Liver (tissue), 9 donors: ENCODE results near the gene DTNB. TPM values are rescaled to one million over a fixed set of nuclear protein-coding genes. Genes with fewer than 3 reads are reported as not detected.

Experiments used
- DNase-seq: peaks from one replicate; pipeline ENCODE4 v3.0.0-alpha.2; 2017; ENCODE audit warnings: low spot score
- H3K27ac ChIP-seq, 2 donors: one replicate each; pipeline ENCODE4 v1.7.0; 2013; ENCODE audit warnings: inconsistent platforms in 2 of 2, low read length in 2 of 2, control low read depth in 1 of 2, low read depth in 1 of 2, mild to moderate bottlenecking in 1 of 2
- H3K27me3 ChIP-seq, 4 donors: one replicate each; pipeline versions ENCODE4 v1.6.1 to v1.7.0; 2013; ENCODE audit warnings: low read length in 3 of 4, inconsistent platforms in 1 of 4, mild to moderate bottlenecking in 1 of 4, moderate library complexity in 1 of 4; ENCODE audit not compliant: control insufficient read depth in 4 of 4, insufficient read depth in 4 of 4
- H3K36me3 ChIP-seq, 4 donors: one replicate each; pipeline versions ENCODE4 v1.6.1 to v1.7.0; 2013; ENCODE audit warnings: low read length in 3 of 4, mild to moderate bottlenecking in 3 of 4, low read depth in 1 of 4, moderate library complexity in 1 of 4; ENCODE audit not compliant: control insufficient read depth in 4 of 4, insufficient read depth in 3 of 4
- H3K4me1 ChIP-seq, 4 donors: one replicate each; pipeline versions ENCODE4 v1.6.1 to v1.7.0; 2013; ENCODE audit warnings: low read length in 3 of 4, mild to moderate bottlenecking in 3 of 4, moderate library complexity in 1 of 4; ENCODE audit not compliant: control insufficient read depth in 4 of 4, insufficient read depth in 4 of 4
- H3K4me3 ChIP-seq, 3 donors: one replicate each; pipeline versions ENCODE4 v1.6.1 to v1.7.0; 2013; ENCODE audit warnings: low read length in 3 of 3, control low read depth in 1 of 3, low read depth in 1 of 3, mild to moderate bottlenecking in 1 of 3
- H3K9ac ChIP-seq, 2 donors: one replicate each; pipeline ENCODE4 v1.7.0; 2013; ENCODE audit warnings: low read length in 2 of 2, mild to moderate bottlenecking in 2 of 2, moderate library complexity in 2 of 2, control low read depth in 1 of 2, low read depth in 1 of 2
- H3K9me3 ChIP-seq, 4 donors: one replicate each; pipeline versions ENCODE4 v1.6.1 to v1.7.0; 2013; ENCODE audit warnings: low read length in 3 of 4; ENCODE audit not compliant: control insufficient read depth in 4 of 4
- ATF3 ChIP-seq: IDR thresholded peaks from 2 replicates; pipeline ENCODE4 v1.6.1; 2016; ENCODE audit warnings: antibody characterized with exemption
- CTCF ChIP-seq: fragments of 150-350 bp; IDR thresholded peaks from 2 replicates; pipeline ENCODE4 v1.5.1; 2017; ENCODE audit warnings: improper control_type of control experiment, low read depth, low read length; ENCODE audit not compliant: missing input control
- EGR1 ChIP-seq, 2 donors: IDR thresholded peaks; 2 replicates each; pipeline ENCODE4 v1.6.1; 2016 to 2018; ENCODE audit warnings: antibody characterized with exemption in 2 of 2, low read depth in 2 of 2
- FOXA1 ChIP-seq: IDR thresholded peaks from 2 replicates; pipeline ENCODE4 v1.6.1; 2016; ENCODE audit warnings: antibody characterized with exemption
- FOXA2 ChIP-seq: IDR thresholded peaks from 2 replicates; pipeline ENCODE4 v1.6.1; 2016; ENCODE audit warnings: antibody characterized with exemption
- GABPA ChIP-seq, 2 donors: IDR thresholded peaks in 1 of 2; conservative IDR thresholded peaks in 1 of 2; 2 replicates each; pipeline ENCODE4 v1.6.1; 2016; ENCODE audit warnings: antibody characterized with exemption in 2 of 2, mild to moderate bottlenecking in 1 of 2, moderate library complexity in 1 of 2
- HNF4A ChIP-seq, 2 donors: conservative IDR thresholded peaks; 2 replicates each; pipeline ENCODE4 v1.6.1; 2016; ENCODE audit warnings: antibody characterized with exemption in 2 of 2, mild to moderate bottlenecking in 2 of 2
- HNF4G ChIP-seq: IDR thresholded peaks from 2 replicates; pipeline ENCODE4 v1.6.1; 2016; ENCODE audit warnings: antibody characterized with exemption
- JUND ChIP-seq, 2 donors: IDR thresholded peaks; 2 replicates each; pipeline ENCODE4 v1.6.1; 2016; ENCODE audit warnings: antibody characterized with exemption in 2 of 2
- MAX ChIP-seq: IDR thresholded peaks from 2 replicates; pipeline ENCODE4 v1.6.1; 2016; ENCODE audit warnings: antibody characterized with exemption
- NR2F2 ChIP-seq: IDR thresholded peaks from 2 replicates; pipeline ENCODE4 v1.6.1; 2016; ENCODE audit warnings: antibody characterized with exemption
- REST ChIP-seq: IDR thresholded peaks from 2 replicates; pipeline ENCODE4 v1.6.1; 2016; ENCODE audit warnings: antibody characterized with exemption, mild to moderate bottlenecking
- RXRA ChIP-seq, 2 donors: IDR thresholded peaks; 2 replicates each; pipeline ENCODE4 v1.6.1; 2017 to 2018; ENCODE audit warnings: antibody characterized with exemption in 2 of 2, mild to moderate bottlenecking in 1 of 2
- SP1 ChIP-seq: IDR thresholded peaks from 2 replicates; pipeline ENCODE4 v1.6.1; 2018; ENCODE audit warnings: antibody characterized with exemption, mild to moderate bottlenecking
- YY1 ChIP-seq: IDR thresholded peaks from 2 replicates; pipeline ENCODE4 v1.6.1; 2016; ENCODE audit warnings: antibody characterized with exemption, mild to moderate bottlenecking
- ZBTB33 ChIP-seq: IDR thresholded peaks from 2 replicates; pipeline ENCODE4 v1.6.1; 2016; ENCODE audit warnings: antibody characterized with exemption
- WGBS: extraction: QIAGEN DNeasy Blood & Tissue Kit; methylation state at CpG from one replicate; pipeline ENCODE4 v1.1.7; 2013; 5-methylcytosine and 5-hydroxymethylcytosine counted together
- polyA plus RNA-seq, 2 donors: library from polyadenylated mRNA; stranded (reverse) in 1 of 2; unstranded in 1 of 2; fragments of 200-250 nt in 1 of 2; fragments of >200 nt in 1 of 2; fragmentation: Nextera tagmentation in 1 of 2; extraction: Ambion mirVana in 1 of 2; gene quantifications; one replicate each; pipeline versions ENCODE4 v1.2.1 to v1.2.3, GENCODE V29; 2013 to 2015
- total RNA-seq, 2 donors: library from RNA; depleted of rRNA; stranded (reverse); fragments of >200 nt; gene quantifications; one replicate each; pipeline ENCODE4 v1.2.3, GENCODE V29; 2014
- donor health status: healthy.
- donor health status: healthy.
- donor health status: healthy.
- donor health status: healthy.
- donor health status: healthy.

The DTNB gene
- total and polyA plus RNA-seq, 4 donors: 3.3 to 10.5 (median 6.4) TPM

GRCh38 chr2:25649786-25650185, 23.6 kb downstream of the DTNB start:
- H3K9me3 ChIP-seq: no peaks in the 10 kb centered on the region
- WGBS: 85% methylated on average over 4 of the region's 4 CpGs
- DNase-seq: no peak
- H3K4me3 ChIP-seq: no peak overlapping the region
- TF ChIP-seq FOXA1 (no peak), REST (no peak), JUND (IDR thresholded peaks at IDR 0.05) (no peak), HNF4G (no peak), RXRA (IDR thresholded peaks at IDR 0.05) (no peak), SP1 (no peak), EGR1 (IDR thresholded peaks at IDR 0.05; ENCODE audit: low read depth in 2 of 2) (no peak), NR2F2 (no peak), FOXA2 (no peak), ZBTB33 (no peak), YY1 (no peak), HNF4A (conservative IDR thresholded peaks at IDR 0.05) (no peak), GABPA (IDR thresholded peaks at IDR 0.05 in 1 of 2, conservative IDR thresholded peaks at IDR 0.05 in 1 of 2) (no peak), MAX (no peak)
- H3K36me3 ChIP-seq: peaks cover 0 to 6% (median 2%) of the 10 kb centered on the region in 4 donors
- no peak overlapping the region for H3K27ac ChIP-seq
- no peak overlapping the region for H3K9ac ChIP-seq
- no peaks in the 10 kb centered on the region for H3K4me1 ChIP-seq
- no peaks in the 10 kb centered on the region for H3K27me3 ChIP-seq

GRCh38 chr2:25642298-25642697, 31.1 kb downstream of the DTNB start:
- no peak for TF ChIP-seq REST
- TF ChIP-seq YY1: no peak
- no peak for TF ChIP-seq CTCF
- no peak for TF ChIP-seq SP1
- TF ChIP-seq ATF3: no peak
- no peak for DNase-seq
- no peaks in the 10 kb centered on the region for H3K4me1 ChIP-seq
- no peak overlapping the region for H3K9ac ChIP-seq
- H3K36me3 ChIP-seq: peaks cover 0 to 3% (median 0%) of the 10 kb centered on the region in 4 donors
- H3K9me3 ChIP-seq: no peaks in the 10 kb centered on the region
- H3K27ac ChIP-seq: no peak overlapping the region
- H3K27me3 ChIP-seq: no peaks in the 10 kb centered on the region
- 95% methylated on average over 3 of the region's 3 CpGs for WGBS
- H3K4me3 ChIP-seq: no peak overlapping the region
